HG02642 (cell line): ENCODE results near the gene OXSM.

Experiments used
- ATAC-seq: cut with Tn5 transposase; IDR thresholded peaks from one replicate; pipeline ENCODE4 v1.9.1; 2021; ENCODE audit warnings: mild to moderate bottlenecking; ENCODE audit not compliant: unreplicated experiment, poor library complexity

The OXSM gene

GRCh38 chr3:25789596-25790556 is at the start of gene OXSM:
TSS of gene OXSM (plus strand) at chr3:25790090. CDS start at chr3:25791021, 931 bp downstream.
- peak; percentile 96 for ATAC-seq

DNA sequence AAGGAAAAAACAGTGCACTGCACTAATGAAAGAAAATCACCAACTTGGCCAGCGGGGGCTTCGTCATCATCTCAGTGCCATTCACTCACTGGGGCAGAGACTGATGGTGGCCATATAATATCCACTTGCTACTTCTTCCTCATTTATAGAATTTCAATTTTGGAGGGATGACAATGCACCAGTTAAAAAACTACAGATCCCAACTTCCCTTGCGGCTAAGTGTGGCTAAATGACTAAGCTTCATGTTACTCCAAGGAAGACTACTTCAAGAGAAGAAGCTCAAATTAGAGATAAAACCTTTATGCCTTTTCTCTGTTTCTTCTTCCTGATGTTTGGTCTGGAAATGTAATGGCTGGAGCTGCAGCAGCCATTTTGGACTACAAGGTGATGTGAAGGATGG is 45.4 kb upstream of the OXSM start:
- no peak for ATAC-seq

GRCh38 chr3:25747033-25747432 is 42.9 kb upstream of the OXSM start:
- ATAC-seq, result no peak

DNA sequence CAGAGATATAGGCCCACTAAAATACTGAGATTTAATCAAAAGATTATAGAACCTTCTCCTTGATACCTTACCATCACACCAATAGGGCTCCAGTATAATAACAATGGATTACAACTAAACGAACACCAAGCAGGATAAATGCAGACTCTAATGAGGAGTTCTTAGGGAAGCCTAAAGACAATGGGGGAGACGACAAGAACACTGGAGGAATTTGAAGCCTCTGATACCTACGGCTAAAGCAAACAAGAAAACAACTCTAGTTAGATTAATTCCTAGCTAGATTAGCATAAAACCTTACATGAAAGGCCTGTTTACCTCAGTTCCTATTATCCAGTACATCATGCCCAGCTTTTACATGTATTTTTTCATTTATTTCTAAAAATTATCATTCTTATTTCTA is 41.7 kb upstream of the OXSM start:
- ATAC-seq, result no peak

DNA sequence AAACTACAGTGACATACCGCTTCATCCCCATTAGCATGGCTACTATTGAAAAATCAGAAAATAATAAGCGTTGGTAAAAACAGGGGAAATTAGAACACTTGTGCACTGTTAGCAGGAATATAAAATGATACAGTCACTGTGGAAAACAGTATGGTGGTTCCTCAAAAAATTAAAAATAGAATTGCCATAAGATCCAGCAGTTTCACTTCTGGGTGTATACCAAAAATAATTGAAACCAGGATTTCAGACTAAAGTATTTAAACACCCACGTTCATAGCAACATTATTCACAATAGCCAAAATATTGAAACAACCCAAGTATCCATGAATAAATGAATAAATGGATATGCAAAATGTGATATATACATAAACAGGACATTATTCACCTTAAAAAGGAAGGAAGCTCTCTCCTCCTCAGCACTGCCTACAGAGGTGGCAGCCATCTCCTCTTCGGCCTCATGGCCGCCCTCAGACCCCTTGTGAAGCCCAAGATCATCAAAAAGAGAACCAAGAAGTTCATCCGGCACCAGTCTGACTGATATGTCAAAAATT is 40.8 kb upstream of the OXSM start:
- ATAC-seq, result no peak

DNA sequence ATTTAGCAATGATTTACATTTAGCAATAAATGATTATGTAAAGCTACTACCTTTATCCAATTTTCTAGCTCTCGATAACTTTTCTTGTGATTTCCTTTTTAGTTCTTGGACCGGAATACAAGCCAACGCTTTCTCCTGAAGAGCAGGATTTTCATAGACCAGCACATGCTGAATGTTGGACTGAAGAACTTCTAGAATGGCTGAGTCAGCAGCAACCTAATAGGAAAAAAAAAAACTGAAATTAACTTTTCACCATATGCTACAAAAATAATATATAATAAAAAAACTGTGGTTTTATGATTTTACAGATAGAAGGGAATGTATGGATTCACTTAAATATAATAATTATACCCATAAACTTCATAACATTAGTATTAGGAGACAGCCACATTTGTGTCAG is 38.8 kb upstream of the OXSM start:
- ATAC-seq, result no peak

- no peak for ATAC-seq
Measured at GRCh38 chr3:25751725-25752124, 38.2 kb upstream of the OXSM start.

DNA sequence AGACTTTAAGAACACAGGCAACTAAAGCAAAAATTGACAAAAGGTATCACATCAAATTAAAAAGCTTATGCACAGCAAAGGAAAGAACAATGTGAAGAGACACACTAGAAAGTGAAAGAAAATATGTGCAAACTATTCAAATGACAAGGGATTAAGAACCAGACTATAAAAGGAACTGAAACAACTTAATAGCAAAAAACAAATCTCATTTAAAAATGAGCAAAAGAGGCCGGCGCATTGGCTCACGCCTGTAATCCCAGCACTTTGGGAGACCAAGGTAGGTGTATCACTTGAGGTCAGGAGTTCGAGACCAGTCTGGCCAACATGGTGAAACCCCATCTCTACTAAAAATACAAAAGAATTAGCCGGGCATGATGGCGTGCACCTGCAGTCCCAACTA is 21.0 kb upstream of the OXSM start:
- ATAC-seq, result peak; percentile 88

DNA sequence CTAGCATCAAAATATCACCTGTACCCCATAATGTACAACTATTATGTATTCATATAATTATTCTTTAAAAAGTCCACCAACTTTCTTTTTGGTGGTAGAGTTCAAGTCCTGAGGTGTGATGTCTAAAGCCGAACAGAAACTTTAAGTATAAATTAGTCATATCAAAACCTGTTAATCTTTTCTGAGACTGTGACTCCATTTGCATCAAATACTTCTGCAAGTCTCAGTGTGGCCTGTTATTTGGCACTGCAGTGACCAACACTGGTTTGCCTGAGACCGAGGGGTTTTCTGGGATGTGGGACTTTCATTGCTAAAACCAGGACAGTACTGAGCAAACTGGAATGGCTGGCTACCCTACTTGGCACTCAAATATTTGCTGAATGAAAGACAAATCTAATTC is 14.0 kb upstream of the OXSM start:
- ATAC-seq, result peak; percentile 77

- no peak for ATAC-seq
Measured at GRCh38 chr3:25780618-25781017, 9.3 kb upstream of the OXSM start.

DNA sequence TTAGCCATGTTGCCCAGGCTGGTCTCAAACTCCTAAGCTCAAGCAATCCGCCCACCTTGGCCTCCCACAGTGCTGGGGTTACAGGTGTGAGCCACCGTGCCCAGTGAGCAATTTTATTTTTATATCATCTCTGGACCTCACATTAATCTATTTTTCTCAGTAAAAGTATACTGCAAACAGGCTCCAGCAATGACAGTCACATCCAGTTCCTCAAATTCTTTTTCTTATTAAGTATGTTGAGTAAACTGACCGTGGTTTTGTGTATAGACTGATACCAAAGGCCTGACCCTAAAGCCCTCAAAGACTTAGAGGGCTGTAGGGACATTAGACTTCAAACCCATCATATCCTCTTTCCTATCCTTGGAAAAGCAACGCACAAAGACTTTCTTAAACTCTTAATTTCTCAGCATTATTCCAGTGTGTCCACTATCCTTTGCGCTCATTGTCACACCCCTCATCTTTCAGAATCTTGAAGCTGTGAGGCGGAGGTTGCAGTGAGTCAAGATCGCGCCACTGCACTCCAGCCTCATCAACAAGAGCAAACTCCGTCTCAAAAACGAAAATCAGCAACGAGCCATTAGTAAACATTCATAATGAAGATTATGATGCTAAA is 8.6 kb upstream of the OXSM start:
- no peak for ATAC-seq

- peak; percentile 54 for ATAC-seq
Measured at GRCh38 chr3:25781758-25782594, 7.9 kb upstream of the OXSM start.

GRCh38 chr3:25782636-25782937 is 7.3 kb upstream of the OXSM start:
- no peak for ATAC-seq

DNA sequence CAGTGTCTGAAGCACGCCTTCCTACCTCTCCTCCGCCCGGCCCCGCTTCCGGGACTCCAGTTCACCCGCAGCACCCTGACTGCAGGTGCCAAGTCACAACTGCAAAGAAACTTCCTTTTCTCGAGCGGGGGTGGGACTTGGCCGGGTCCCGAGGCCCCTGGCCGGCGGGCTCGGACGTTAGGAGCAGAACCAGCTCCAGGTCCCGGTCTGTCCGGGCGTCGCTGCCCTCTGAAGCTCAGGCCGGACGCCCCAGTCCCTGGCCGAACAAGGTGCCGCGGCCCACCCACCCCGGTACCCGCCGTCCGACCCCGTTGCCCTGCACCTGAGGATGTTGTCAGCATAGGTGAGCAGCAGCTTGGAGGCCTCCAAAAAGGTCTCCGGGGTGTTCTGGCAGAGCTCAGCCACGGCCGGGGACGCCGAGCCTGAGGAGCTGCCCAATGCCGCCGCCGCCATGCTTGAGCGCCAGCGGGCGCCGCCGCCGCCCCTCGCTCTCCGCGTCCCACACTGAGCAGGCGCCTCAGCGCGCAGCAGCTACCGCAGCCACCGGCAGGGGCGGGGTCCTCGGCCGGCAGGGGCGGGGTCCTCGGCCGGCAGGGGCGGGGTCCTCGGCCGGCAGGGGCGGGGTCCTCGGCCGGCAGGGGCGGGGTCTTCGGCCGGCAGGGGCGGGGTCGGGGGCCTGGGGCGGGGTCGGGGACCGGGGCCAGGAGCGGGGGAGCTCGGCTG is 6.8 kb upstream of the OXSM start, which contains the start of gene NGLY1:
TSS of gene NGLY1 (minus strand) at position 506 of the 723 bp plus-strand sequence. CDS start at position 453, 53 bp downstream.
- ATAC-seq, result peak; percentile 81

DNA sequence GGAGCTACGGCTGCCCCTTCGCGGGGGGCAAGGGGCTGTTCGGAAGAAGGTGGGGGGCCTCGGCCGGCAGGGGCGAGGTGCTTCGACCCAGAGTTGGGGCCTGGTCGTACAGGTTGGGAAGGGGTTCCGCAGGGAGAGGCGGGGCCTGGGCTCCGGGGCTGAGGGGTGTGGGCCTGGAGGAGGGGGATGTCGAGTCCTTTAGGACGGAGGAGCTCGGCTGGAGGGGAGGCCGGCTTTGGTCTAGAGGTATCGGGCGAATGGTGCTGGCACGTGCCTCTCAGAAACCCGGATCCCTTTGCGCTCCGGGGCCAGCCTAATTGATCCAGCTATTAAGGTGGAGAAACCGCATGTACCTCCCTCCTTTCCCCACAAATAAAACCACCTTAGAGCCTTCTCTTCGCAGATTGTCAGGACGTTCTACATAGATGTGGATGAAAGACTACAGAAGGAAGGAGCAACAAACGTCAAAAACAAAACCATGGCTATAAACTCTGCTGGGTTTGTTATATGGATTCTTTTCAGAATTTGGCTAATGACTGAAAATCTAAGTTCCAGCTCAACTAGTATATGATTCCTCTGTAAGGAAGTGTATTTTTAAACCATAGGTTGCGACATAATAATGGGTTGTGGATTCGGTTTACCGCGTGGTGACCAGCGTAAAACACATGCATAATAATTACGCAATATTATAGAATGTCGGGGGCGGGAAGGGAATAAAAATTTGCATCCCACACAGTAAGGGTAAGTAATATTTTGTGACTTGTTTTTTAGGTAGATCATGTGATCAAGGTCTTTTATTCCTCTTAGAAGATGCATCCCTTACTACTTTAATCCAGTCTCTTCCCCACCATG is 6.0 kb upstream of the OXSM start:
- peak; percentile 35 for ATAC-seq

GRCh38 chr3:25784971-25785370 is 4.9 kb upstream of the OXSM start:
- ATAC-seq, result no peak

DNA sequence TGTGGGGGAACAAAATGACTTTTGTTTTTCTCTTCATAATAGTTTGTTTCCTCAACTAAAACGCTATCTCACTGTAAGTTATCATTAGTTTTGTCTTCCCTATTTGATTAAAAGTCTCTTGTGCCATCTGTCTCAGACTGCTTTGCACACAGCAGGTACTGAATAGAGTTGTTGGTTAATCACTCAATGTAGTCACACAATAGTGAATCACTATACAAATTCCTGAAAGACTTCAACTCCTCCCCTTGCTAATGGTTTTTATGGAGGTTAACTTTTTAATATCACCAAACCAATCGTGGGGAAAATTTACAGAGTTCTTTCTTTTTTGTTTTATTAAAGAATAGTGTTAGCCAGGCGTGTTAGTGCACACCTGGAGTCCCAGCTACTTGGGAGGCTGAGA is 4.1 kb upstream of the OXSM start:
- no peak for ATAC-seq

DNA sequence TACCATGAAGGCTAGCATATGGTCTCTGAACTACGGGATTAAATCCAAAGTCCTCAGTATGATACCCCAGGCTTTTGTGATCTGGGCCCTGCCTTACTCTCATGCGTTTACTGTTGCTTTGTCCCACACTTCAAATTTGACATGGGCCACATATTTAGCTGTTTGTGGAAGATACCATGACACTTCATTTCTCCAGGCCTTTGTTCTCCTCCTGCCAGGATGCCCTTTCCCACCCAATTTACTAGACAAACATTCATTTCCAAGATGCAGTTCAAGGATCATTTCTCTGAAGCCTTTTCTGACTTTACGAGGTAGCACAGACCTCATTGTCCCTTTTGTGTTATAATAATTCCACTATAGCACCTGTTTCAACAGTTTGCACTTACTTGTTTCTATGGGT is 2.2 kb upstream of the OXSM start:
- ATAC-seq, result no peak

- ATAC-seq, result no peak
Measured at GRCh38 chr3:25789209-25789595, 688 bp upstream of the OXSM start.
